ENCODE results near the gene RABL3.

DNA sequence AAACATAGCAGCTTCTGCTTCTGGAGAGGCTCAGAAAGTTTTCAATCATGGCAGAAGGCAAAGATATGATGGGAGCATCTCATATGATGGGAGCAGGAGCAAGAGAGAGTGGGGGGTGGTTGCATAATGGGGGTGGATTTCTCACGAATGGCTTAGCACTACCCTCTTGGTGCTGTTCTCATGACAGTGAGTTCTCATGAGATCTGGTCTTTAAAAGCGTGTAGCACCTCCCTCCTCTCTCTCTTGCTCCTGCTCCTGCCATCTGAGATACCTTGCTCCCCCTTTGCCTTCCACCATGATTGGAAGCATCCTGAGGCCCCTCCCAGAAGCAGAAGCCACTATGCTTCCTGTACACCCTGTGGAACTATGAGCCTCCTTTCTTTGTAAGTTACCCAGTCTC lies 82.5 kb downstream of the RABL3 start:
- no peak for TF ChIP-seq POLR2A (IDR thresholded peaks at IDR 0.05)
- TF ChIP-seq POLR2AphosphoS5 (IDR thresholded peaks at IDR 0.05): no peak
- TF ChIP-seq CTCF (IDR thresholded peaks at IDR 0.05): no peak
- TF ChIP-seq EP300 (IDR thresholded peaks at IDR 0.05): no peak

Measured in sigmoid colon (tissue), 4 donors.